Fibroblast of villous mesenchyme (primary cell): ENCODE measurements around the gene SLC7A11. TPM values are rescaled to one million over a fixed set of nuclear protein-coding genes. Genes with fewer than 3 reads are reported as not detected.
"Not testable (repeated sequence)": the region's sequence is repeated elsewhere in the genome, so short reads cannot be mapped to it uniquely, and the experiment has no call there.

ENCODE experiments used
- DNase-seq: peaks from one replicate; pipeline ENCODE4 v3.0.0-alpha.2; 2010; ENCODE audit warnings: low read depth
- H3K4me3 ChIP-seq: 2 replicates; pipeline ENCODE4 v1.5.1; 2011; ENCODE audit warnings: low read depth, mild to moderate bottlenecking, low read length
- CTCF ChIP-seq: IDR thresholded peaks from 2 replicates; pipeline ENCODE4 v1.5.1; 2012; ENCODE audit warnings: low read depth, mild to moderate bottlenecking, low read length; ENCODE audit not compliant: insufficient read depth
- total RNA-seq: library from RNA; depleted of rRNA; stranded (reverse); fragments of >200 nt; gene quantifications from 2 replicates; pipeline ENCODE4 v1.2.3, GENCODE V29; 2012

The SLC7A11 gene
- total RNA-seq, 1 donor = 94.1 TPM

- TF ChIP-seq CTCF = no peak
- no peak overlapping the region for H3K4me3 ChIP-seq
- DNase-seq = no peak
Measured at GRCh38 chr4:138218976-138219375, 23.2 kb downstream of the SLC7A11 start.

- no peak for DNase-seq
- TF ChIP-seq CTCF = no peak
- H3K4me3 ChIP-seq = no peak overlapping the region
Measured at GRCh38 chr4:138217567-138217966, 24.6 kb downstream of the SLC7A11 start.

- no peak for DNase-seq
- no peak overlapping the region for H3K4me3 ChIP-seq
- TF ChIP-seq CTCF = no peak
Measured at GRCh38 chr4:138216272-138216867, 25.8 kb downstream of the SLC7A11 start.

- not testable (repeated sequence) for H3K4me3 ChIP-seq
- peak; percentile 44 for DNase-seq
Measured at GRCh38 chr4:138210576-138210975, 31.6 kb downstream of the SLC7A11 start.

- H3K4me3 ChIP-seq = no peak overlapping the region
- no peak for DNase-seq
- no peak for TF ChIP-seq CTCF
Measured at GRCh38 chr4:138209094-138209493, 33.1 kb downstream of the SLC7A11 start.

- H3K4me3 ChIP-seq = no peak overlapping the region
- no peak for DNase-seq
- TF ChIP-seq CTCF = no peak
Measured at GRCh38 chr4:138205531-138206233, 36.5 kb downstream of the SLC7A11 start.

GRCh38 chr4:138204507-138204906 lies 37.6 kb downstream of the SLC7A11 start:
- no peak for DNase-seq
- no peak for TF ChIP-seq CTCF
- no peak overlapping the region for H3K4me3 ChIP-seq
